NCI-H460 (cell line): Measurements from ENCODE around the gene USP49. TPM values are rescaled to one million over a fixed set of nuclear protein-coding genes. Genes with fewer than 3 reads are reported as not detected.

Experiments used
- DNase-seq: peaks from one replicate; pipeline ENCODE4 v3.0.0-alpha.2; 2016; ENCODE audit warnings: low read depth; ENCODE audit errors: extremely low read depth
- total RNA-seq: library from RNA; depleted of rRNA; stranded (reverse); fragments of >200 nt; shearing (Covaris generic); gene quantifications from 2 replicates; pipeline ENCODE4 v1.2.3, GENCODE V29; 2014

The USP49 gene
- total RNA-seq, 1 experiment from 2014 or later: 3.1 TPM

DNA sequence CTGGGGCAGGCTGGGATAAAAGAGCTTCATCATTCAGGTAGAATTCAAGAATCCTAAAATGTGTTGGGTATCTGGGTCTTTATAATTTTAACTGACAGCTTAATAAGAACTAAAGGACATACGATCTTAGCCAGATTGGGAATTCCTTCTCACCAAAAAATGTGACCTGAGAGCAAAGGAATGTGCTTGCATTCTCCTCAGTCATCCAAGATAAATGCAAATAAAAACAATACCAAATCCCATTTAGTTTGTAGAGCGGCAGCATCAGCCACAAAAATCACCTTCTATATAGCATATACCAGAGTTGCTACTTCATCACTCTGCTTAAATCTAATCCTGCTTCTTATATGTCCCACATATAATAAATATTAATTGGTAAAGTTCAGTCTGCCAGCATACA lies 16.9 kb downstream of the USP49 start:
- DNase-seq: no peak

DNA sequence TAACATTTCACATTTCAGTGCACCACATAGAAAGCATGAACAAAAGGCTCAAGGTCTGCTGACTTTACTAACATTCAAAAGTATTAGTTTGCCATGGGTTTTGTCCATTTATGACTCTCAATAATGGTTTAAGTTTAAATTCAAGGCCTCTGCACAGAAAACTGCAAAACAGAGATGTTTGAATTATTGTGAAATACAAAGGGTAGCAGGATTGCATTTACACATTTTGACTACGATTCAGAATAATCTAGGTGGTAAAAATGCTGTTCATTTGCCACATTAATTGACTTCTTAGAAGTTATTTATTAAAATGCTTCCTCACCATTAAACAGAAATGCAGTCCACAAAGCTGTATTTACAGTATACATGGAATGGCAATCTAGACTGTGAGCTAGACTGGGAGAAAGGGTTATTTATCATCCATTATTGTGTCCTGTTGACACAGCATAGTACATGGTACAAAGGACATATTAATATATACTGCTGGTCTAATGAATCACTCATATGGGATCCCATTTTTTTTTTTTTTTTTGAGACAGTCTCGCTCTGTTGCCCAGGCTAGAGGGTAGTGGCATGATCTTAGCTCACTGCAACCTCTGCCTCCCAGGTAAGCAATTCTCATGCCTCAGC lies 18.0 kb downstream of the USP49 start:
- no peak for DNase-seq

DNA sequence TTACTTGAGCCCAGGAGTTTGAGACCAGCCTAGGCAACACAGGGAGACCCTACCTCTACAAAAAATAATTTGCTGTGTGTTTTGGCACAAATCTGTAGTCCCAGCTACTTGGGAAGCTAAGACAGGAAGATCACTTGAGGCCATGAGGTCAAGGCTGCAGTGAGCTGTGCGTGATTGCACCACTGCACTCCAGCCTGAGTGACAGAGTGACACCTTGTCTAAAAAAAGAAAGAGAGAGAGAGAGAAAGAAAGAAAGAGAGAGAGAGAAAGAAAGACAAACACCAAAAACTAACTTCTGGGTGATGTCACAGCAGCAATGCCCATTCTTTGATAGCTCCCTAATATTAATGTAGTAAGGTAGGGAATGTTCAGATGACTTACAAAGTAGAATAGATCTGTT lies 20.4 kb downstream of the USP49 start:
- no peak for DNase-seq

DNA sequence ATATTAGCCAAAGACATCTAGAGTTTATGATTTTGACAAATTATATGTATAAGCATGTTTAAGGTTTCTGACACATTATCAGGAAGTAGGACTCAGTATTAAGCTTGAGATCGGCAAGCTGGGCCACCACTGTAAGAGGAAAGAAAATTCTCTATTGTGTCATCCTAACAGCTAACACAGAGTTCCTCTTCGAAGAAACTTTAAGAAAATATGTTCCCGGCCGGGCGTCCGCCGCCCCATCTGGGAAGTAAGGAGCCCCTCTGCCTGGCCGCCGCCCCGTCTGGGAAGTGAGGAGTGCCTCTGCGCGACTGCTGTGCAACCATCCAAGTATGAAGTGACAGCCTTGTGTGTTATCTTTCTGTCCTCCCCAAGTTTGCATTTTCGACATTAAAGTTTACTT lies 23.0 kb downstream of the USP49 start:
- no peak for DNase-seq

DNA sequence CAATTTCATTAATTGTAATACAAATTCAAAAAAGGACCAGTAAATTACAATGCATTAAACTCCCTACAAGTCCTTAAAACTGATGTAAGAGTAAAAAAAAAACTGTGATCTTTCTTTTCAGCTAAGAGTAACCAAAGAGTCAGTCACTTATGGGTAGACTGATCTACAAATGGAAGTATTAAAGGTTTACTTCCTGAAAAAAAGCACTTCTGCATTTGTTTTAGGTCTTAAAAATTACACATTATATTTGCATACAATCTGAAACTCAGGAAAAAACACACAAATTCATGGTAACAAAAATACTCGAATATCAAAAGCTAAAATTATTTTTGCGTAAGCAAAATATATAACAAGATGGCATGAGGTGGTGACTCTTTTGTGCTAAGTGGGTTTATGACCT lies 23.5 kb downstream of the USP49 start:
- DNase-seq: no peak

DNA sequence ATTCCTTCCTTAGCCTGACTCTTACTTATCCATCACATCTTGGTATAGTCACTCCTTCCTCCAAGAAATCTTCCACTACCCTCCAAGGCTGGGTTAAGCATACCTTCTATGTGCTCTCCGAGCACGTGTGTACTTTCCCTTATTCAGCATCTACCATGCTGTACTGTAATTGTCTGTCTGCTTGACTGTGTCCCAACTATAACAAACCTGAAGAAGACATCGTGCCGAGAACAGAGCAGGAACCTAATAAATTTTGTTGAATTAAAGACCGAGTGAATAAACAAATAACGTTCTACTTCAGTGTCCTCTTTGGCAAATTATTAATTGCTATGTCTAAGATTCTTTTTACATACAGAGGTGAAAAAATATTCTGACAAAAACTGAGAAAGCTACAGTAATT lies 35.8 kb downstream of the USP49 start:
- no peak for DNase-seq

DNA sequence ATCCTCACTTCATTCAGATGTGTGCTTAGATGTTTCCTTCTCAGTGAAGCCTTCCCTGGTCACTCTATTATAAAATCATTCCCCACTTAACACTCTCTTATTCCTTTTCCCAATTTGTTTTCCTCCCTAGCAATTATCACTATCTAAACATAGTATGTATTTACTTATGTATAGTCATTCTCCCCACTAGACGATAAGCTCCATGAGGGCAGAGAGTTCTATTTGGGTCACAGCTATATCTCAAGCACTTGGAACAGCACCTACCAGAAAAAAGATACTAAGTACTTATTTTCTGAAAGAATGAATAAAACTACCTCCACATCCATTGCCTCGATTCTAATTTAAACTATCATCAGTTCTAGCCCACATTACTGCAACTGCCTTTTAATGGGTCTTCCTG lies 36.5 kb downstream of the USP49 start:
- DNase-seq: no peak

DNA sequence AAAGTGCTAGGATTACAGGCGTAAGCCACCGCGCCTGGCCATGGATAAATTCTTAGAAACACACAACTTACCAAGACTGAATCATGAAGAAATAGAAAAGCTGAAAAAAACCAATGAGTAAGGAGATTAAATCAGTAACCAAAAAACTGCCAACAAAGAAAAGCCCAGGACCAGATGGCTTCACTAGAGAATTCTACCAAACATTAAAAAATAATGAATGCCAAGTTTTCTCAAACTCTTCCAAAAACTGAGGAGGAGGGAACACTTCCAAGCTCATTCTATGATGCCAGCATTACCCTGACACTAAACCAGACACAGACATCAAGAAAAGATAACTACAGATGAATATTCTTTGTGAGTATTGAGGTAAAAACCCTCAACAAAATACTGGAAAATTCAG lies 44.3 kb downstream of the USP49 start:
- no peak for DNase-seq

DNA sequence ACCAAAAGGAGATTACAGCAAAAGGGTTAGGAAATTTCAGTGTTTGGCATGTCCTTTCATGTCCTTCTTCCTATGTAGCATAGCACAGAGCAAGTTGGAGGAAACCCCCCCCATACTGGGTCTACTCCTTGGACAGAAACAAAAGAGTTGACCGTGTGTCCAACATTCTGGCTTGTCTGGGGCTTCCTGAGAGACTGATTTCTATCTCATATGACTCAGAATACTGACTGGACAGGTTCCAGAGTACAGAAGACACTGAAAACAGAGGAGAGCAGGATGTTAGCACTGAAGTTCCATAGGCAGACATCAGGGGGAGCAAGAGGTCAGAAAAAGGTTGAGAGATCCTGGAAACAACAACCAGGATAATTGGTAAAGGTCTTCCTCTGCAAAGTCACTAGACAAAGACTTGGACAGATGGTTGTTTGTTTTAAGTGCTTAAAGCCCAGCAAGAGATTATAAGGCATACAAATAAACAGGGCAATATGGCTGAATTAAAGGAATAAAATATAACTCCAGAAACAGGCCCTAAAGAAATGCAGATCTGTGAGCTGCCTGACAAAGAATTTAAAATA lies 48.4 kb downstream of the USP49 start:
- DNase-seq: peak; percentile 70

DNA sequence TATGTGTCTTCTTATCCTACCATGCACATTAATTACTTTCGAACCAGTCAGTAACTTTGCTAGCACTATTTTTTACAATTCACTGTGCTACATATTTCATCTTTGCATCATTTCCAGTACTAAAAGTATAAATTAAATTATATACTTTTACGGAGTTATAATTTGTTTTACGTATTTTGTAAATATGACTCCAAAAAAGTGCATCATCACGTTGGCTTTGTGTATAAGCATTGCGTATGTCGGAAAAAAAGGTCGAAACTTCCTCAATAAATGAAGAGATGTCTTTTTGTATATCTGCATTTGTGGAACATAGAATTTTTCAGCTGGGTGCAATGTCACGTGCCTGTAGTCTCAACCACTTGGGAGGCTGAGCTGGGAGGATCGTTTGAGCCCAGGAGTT lies 52.0 kb downstream of the USP49 start:
- no peak for DNase-seq

DNA sequence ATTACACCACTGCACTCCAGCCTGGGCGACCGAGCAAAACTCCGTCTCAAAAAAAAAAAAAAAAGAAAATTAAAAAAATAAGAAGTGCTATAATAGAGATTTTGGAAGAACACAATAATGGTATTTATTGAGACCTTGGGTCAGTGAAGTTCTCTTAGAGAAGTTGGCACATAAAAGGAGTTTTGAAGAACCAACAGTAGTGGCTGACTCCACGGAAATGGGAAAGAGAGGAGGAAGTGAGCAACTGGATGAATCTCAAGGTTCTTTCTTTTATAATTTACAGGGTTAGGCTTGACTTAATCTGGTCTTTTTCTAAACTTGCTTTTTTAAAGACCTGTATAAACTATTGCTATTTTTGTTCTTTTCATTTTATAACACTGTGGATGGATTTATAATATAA lies 54.8 kb downstream of the USP49 start:
- DNase-seq: no peak

DNA sequence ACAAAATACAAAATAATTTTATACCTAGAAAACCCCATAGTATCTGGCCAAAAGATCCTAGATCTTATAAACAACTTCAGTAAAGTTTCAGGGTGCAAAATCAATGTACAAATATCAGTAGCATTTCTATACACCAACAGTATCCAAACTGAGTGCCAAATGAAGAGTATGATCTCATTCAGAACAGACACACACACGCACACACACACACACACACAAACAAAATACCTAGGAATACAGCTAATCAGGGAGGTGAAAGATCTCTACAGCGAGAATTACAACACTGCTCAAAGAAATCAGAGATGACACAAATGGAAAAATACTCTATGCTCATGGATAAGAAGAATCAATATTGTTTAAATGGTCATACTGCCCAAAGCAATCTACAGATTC lies 58.5 kb downstream of the USP49 start:
- no peak for DNase-seq

DNA sequence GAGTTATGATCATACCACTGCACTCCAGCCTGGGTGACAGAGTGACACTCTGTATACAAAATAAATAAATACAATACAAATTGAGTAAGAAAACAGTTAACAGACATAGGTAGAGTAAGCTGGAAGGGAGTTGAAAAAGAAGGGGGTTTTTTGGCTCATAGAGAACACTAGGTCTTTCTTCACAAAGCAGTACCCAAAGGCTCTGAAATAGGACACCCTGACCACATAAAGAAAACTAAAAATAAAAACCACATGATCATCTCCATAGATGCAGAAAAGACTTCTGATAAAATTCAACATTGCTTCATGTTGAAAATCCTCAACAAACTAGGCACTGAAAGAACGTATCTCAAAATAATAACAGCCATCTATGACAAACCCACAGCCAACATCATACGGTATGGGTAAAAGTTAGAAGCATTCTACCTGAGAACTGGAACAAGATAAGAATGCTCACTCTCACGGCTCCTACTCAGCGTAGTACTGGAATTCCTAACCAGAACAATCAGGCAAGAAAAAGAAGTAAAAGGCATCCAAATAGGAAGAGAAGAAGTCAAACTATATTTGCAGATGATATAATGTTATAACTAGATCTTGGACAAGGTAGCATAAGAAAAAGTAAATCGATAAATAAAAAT lies 59.0 kb downstream of the USP49 start:
- no peak for DNase-seq

DNA sequence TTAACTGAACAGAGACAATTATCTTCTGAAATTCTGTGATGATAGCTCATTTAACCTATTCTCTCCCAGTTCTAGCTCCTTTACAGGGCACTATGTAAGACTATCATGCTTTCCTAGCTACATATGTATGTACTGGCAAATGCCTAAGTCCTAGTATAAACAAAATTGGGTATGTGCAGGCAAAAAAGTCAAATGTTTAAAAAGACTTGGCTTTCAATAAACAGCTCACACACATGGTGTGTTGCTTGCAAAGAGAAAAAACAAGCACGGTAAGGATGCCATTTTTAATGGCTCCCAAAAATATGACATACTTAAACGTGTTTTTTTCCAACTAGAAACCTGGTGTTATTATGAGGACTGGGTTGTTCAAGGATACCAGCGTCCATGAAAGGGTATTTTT lies 62.9 kb downstream of the USP49 start:
- DNase-seq: no peak

DNA sequence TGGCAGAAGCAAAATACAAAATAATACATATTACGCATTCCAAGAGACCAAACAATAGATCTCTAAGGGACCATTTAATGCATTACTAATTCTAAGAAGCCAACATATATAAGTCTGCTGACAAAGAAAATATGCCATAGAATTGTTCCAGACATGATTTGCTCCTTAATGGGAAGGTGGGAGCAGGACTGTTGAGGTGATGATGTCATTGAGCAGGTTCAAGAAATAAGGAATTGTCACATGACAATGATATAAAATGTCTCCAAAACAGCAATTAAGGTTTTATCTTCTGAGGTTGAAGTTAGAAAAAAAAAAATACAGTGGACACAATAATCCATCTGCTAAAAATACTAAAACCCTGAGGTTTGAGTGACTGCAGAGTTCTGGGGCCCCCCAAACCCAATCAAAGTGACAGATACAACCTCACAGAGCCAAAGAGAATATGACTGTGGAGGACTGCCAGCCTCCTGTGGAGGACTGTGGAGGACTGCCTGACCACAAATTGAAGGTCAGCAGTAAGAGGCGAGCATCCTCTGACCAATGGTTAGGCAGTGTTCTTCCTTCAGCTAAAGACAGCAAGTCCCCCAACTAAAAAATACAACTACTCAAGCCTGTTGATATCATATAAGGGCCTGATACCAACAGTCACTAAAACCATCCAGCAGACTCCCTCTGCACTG lies 68.7 kb downstream of the USP49 start:
- no peak for DNase-seq

DNA sequence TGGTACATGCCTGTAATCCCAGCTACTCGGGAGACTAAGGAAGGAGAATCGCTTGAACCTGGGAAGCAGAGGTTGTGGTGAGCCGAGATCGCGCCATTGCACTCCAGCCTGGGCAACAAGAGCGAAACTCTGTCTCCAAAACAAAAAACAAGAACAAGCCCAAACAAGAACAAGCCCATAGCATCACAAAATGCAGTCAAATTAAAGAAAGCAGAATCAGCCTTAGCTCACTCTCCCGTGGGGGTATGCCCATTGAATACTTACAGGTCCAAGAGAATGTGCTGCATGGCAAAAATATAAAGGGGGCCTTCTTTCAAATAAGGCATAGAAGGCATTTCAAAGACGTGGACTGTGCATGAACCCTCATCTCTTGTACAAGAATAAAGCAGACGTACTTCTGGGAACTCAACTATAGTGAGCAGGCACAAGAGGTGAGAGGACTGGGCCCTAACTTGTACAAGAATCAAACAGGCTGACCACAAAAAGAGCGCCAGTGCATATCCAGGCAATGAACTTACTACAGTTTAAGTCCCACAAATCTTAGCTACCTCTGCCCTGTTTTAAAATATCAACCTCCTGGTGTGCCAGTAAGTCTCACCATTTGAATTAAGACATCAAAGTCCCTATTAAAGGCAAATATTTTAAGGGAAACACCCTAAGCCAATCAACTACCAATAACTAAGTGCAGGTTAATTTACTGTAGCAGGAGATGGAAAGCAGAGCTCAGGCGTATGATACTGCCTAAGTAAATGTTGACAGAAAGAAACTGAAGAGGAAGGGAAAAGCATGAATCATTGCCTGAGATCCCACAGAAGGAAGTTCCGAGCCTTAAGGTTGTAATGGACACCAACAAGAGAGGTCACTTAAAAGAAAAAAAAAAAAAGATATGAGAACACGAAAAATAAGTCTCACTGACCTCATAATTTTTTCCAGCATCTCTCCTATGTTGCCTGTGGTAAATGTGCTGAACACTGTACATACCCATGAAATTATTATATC lies 70.3 kb downstream of the USP49 start:
- no peak for DNase-seq

DNA sequence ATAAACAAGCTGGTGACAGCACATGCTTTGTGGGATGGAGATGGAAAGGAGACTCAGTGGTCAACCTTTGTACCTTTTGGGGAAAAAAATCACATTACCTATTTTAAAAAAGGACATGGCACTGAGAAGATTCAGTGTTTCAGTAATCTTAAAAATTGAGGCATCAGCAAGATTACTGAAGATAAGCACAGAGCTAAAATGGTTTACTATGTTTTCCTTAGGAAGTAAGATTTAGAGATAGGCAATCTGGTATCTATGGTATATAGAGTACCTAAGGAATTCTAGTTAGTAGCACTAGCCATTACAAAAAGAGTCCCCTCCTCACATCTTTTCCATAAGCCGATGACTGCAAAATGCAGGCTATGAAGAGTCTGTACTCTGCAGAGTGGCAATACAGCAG lies 72.0 kb downstream of the USP49 start:
- DNase-seq: no peak

DNA sequence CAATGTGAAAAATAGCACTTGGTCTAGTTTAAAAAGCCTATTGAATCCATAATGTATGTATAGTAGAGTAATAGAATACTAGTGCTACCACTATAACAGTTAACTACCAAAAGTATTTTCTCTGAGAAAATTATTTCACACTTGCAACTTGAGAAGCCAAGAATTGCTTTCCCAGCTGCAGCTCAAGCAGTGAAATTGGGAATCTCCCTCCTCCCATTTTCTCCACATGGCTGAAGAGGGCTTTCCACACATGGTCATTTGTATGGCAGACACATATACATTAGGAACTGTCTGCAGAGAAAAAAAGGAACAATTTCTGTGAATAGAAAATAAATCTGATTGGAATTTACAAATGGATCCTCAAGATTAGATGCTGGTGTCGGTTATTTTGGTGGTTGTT lies 73.2 kb downstream of the USP49 start:
- DNase-seq: no peak

DNA sequence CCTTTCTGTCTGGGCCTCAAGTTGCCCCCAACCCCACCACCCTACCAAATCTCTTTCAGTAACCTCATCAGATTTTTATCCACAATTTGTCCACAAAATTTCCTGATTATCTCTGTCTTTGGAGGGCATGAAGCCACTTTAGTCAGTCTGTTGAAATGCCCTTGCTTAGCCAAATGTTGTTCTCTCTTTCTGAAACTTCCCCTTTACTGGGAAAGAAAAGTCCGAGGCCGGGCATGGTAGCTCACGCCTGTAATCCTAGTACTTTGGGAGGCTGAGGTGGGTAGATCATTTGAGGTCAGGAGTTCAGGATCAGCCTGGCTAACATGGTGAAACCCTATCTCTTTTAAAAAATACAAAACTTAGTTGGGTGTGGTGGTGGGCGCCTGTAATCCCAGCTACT lies 73.9 kb downstream of the USP49 start:
- DNase-seq: no peak

DNA sequence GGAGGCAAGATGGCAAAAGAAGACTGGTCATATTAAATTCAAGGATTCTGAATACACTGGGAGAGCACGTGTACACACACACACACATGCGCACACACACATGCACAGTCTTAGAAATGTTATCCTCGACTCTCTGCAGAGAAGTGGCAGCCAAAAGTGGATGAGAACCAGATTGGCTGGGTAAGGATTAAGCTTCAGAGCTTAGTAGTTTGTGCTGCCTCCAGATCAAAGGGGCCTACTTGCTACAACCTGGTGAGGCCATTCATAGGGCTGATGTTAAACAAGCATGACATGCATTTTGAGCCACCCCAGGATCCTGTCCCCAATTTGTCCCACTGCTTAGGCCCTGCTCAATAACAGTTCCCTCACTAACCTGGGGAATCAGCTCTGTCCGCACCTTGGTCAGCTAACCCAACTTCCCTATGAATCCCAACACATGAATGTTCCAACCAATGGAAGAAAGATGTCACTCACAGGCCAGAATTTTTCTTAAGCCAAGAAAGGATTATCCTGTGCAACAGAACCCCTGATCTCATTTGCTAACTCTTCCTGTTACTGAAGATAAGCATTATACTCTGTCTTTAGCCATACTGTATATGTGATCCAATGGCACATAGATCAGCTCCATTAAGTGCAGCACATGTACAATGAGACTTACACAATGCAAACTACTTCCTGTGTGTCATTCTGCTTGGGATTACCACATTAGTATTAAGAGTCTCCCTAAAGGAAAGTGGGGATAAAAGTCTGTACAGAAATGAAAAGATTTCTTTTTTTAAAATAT lies 76.7 kb downstream of the USP49 start:
- DNase-seq: no peak
